CD4-positive, alpha-beta T cell treated with Interferon alpha-2 for 1 hour (primary cell): Measurements from ENCODE around the gene IL1R2.

Experiments
- DNase-seq, 2 donors: peaks; one replicate each; pipeline ENCODE4 v3.0.0-alpha.2; 2020 to 2022

IL1R2 gene

DNA sequence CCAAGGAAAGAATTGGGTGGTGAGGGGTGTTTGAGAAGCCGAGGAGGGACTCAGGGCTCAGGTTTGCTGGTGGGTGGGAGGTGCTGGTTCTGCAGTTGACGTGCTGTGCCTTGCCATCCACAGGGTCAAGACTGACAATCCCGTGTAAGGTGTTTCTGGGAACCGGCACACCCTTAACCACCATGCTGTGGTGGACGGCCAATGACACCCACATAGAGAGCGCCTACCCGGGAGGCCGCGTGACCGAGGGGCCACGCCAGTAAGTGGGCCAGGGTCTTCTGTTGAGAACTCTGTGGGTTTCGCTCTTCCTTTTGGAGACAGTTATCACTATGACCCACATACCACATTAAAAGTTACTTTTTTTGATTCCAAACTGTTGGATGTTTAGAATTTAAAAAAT is 32.6 kb downstream of the IL1R2 start:
- DNase-seq: no peak

- DNase-seq: no peak
These were observed 33.3 kb downstream of the IL1R2 start for GRCh38 chr2:102025016-102025501.

DNA sequence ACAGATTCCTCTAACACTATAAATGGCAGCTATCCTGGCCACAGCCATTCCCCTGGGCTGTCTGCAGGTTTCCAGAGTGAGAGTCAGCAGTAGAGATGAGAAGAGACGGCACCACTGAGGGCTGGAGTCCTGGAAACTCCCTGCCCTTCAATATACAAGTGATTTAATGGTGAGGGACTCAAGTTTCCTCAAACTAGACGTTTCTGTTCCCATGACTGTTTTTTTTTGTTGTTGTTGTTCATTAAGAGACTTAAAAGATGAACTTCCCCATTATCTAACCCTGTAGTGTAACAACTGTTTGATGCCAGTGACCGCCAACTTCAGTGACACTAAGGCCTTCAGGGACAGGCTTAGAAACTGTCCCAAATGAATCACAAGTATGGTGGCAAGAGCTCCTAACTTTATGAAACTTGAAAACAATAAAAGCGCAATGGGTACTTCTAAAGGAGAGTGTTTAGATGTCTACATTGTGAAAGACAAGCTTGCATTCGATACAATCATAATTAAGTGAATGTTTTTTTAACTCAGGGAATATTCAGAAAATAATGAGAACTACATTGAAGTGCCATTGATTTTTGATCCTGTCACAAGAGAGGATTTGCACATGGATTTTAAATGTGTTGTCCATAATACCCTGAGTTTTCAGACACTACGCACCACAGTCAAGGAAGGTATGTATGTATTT is 34.0 kb downstream of the IL1R2 start:
- DNase-seq: peak in 1 of 2 donors; percentile 18

GRCh38 chr2:102027036-102027980 is 35.5 kb downstream of the IL1R2 start:
- DNase-seq: no peak

DNA sequence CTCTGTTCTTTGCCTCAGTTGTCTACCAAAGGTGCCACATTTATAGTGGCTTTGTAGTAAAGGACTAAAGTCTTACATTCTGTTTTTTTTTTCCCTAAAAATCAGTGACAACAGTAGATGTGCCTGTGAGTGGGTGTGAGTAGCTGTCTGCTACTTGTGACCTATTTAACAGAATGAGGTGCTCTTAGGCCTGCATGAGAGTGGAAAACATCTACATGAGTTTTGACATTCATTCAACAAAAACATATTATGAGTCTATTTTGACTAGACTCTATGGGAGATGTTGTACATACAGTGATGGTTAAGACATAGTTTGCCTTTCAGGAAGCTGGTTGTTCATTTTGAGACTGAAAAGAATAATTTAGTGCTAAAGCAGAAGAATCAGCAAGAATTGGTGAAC is 36.7 kb downstream of the IL1R2 start:
- no peak for DNase-seq

GRCh38 chr2:102029405-102029804 is 37.6 kb downstream of the IL1R2 start:
- DNase-seq: no peak

DNA sequence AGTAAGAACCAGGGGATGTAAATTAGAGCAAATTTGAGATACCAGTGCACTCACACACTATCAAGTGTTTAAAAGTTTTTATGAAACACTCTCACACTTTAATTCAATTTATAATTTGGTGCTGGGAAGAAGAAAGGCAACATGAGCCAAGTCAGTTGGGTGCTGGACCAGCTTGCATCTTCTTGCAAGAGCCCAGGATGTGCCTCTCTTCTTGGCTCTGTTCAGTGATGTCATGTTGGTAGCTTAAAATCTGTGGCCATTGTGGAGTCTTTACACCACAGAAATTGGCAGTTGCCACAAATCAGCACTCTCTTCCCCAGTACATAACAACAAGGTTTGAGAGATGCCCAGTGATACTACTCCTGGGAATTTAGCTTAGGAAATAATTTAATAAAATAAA is 38.2 kb downstream of the IL1R2 start:
- DNase-seq: no peak

DNA sequence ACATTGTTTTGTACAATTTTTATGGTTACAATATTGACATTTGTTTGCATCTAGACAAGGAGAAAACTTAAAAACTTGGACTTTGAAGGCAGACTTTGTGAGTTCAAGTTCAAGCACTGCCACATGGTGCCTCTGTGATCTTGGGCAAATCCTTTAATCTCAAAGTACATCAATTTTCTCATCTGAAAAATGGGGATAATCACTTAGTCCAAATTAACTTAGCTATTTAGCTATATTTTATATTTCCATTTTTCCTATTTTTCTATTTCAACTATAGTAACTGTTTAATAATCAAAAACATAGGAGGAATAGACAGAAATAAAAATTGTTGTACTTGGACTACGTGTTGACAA is 38.7 kb downstream of the IL1R2 start:
- no peak for DNase-seq

GRCh38 chr2:102030855-102031527 is 39.2 kb downstream of the IL1R2 start:
- no peak for DNase-seq

- DNase-seq: no peak
These were observed 40.7 kb downstream of the IL1R2 start for GRCh38 chr2:102032368-102033030.

- DNase-seq: peak in 1 of 2 donors; percentile 43
These were observed 41.4 kb downstream of the IL1R2 start for GRCh38 chr2:102033031-102033749.

- DNase-seq: no peak
These were observed 42.3 kb downstream of the IL1R2 start for GRCh38 chr2:102033750-102034682.

DNA sequence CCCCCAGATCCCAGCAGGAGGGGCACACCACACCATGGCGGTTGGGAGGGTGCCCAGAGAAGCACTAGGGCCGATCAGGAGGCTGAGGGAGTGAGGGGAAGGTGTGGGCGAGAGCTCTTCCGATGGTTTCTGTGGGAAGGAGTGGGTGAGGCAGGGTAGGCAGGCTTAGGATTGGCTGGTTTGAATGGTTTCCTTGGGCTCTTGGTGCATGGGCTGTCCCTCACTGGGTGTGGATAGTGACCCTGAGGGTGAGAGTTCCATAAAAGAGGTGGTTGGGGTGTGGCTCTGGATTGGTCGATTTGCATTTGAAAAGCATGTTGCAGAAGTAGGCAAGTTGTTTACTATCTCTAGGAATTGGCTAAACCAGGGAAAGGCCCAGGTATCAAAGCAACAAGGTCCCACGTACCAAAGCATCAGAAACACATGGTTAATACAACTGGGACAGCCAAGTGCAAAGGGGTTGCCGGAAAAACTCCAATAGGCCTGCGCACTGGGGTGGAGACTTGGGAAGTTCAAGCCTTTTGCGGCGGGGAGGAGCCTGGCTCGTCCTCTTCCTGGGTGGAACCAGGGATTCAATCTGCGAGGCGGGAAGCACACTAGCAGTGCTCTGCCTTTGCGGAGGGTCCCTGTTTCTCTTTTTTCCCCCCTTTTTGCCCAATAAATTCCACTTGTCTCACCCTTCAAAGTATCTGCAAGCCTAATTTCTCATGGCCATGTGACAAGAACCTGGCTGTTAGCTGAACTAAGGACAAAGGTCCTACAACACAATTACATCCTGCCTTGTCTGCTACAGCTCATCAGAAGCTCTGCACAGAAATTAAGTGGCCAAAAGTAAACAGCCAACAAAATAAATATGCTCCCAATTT is 43.2 kb downstream of the IL1R2 start:
- DNase-seq: no peak

DNA sequence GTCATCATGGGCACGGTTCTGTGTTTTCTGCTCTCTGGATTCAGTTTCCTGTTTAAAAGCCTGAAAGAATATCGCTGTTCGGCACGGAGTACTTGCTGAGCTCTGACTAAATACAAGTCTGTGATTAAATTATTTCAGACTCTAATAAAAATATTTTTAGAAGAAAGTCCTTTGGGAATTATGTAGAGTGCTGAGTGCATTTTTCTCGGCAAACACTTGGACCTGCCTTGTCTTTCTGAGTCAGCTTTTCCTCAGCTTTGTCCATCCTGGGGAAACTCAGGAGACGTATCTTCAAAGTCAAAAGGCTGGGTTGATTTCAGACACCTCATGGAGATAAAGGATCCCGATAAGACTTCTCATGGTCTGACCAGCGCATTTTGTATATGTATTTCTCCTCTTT is 45.9 kb downstream of the IL1R2 start:
- no peak for DNase-seq

GRCh38 chr2:102040229-102040628 is 48.5 kb downstream of the IL1R2 start:
- DNase-seq: no peak

DNA sequence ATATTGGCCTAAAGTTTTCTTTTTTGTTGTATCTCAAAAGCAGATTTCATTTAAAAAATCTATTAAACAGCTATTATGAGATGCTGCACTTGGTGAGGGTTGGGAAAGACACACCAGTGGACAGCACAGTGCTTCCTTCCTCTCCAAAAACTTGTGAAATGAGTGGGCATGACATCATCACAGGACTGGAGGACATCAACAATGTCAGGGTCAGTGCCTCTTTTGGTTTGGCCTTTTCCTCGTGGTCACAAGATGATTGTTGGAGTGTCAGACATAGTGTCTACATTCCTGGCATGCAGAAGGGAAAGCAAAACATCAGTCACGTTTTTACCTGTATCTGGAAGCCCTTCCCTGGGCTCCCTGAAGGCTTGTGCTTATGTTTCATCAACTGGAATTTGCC is 49.6 kb downstream of the IL1R2 start:
- DNase-seq: peak in 1 of 2 donors; percentile 38

DNA sequence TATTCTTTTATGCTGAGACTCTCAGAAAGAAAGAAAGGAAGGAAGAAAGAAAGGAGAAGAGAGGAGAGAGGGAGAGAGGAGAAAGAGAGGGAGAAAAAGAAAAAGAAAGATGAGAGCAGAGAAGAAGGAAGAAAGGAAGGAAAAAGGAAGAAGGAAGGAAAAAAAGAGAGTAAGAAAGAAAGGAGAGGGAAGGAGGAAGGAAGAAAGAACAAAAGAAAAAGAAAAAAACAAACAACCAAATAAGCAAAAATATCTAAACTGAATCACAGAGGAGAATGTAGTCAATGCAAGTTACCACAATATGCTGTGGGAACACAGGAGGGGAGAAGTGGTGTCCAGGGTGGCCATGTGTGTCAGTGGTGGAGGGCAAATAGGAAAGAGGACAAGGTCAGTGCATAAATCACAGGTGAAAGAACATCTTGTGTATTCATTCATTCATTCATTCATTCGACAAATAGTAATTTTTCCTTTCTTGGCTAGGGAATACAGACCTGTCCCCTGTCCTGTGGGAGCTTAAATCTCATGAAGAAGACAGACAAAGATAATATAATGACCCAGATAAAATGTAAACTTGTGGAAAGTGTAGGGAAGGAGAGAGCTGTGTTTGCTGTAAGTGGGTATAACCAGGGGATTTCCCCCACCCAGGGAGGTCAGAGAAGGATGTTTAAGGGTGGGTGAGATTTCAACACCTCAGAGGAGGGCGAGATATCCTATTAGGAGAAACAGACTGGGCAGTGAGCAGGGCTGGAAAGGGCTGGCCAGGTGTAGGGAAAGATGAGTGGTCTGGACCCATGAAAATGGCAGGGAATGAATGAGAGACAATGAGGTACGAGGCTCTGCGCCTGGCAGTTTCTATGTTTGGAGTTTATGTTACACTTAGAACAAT is 50.7 kb downstream of the IL1R2 start:
- DNase-seq: no peak

DNA sequence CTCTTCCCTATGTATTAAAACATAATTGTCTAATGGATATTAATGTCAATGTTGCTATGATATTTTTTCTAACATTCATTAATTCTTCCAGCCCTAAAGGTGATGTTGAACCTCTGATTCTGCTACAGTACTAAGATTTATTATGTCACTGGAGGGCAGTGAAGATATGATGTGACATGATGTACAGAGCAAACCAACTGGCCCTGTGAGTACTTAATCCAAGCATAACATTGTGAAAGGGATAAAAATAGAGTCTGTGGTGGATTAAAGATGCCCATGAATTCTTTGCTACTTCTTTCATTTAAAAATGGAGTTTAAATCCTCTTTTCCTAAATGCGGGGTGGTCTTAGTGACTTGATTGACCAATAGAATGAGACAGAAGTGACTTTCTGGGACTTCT is 51.8 kb downstream of the IL1R2 start:
- DNase-seq: no peak
